CD4-positive, CD25-positive, alpha-beta regulatory T cell (primary cell): ENCODE data around the gene IL2RA. TPM values are rescaled to one million over a fixed set of nuclear protein-coding genes. Genes with fewer than 3 reads are reported as not detected.

ENCODE experiments used
- ATAC-seq, 2 donors: fragments of 150-1000 bp; cut with Tn5 transposase; one replicate each; pipeline ENCODE4 v1.10.0; 2021; ENCODE audit warnings: low read depth in 2 of 2, moderate number of reproducible peaks in 2 of 2, moderate library complexity in 1 of 2
- DNase-seq, 3 donors: peaks; one replicate each; pipeline versions ENCODE4 v3.0.0 to v3.0.0-alpha.2; 2012 to 2022; ENCODE audit warnings: mixed read lengths in 1 of 3
- H3K27ac ChIP-seq: one replicate; pipeline ENCODE4 v1.7.0; 2013; ENCODE audit warnings: mild to moderate bottlenecking, low read length; ENCODE audit not compliant: insufficient read depth, poor library complexity, severe bottlenecking
- H3K27me3 ChIP-seq: one replicate; pipeline ENCODE4 v1.7.0; 2013; ENCODE audit warnings: low read length; ENCODE audit not compliant: control insufficient read depth, insufficient read depth
- H3K36me3 ChIP-seq: one replicate; pipeline ENCODE4 v1.7.0; 2013; ENCODE audit warnings: mild to moderate bottlenecking, low read length, moderate library complexity; ENCODE audit not compliant: control insufficient read depth, insufficient read depth
- H3K4me1 ChIP-seq: 2 replicates; pipeline ENCODE4 v1.7.0; 2013; ENCODE audit warnings: mild to moderate bottlenecking, low read length; ENCODE audit not compliant: insufficient read depth, control insufficient read depth, poor library complexity, severe bottlenecking
- H3K4me3 ChIP-seq: one replicate; pipeline ENCODE4 v1.7.0; 2013; ENCODE audit warnings: low read depth, mild to moderate bottlenecking, low read length, moderate library complexity
- H3K9me3 ChIP-seq, 2 experiments: 1 replicate in 1 of 2; 2 replicates in 1 of 2; pipeline ENCODE4 v1.7.0; 2013; ENCODE audit warnings: low read length in 2 of 2, mild to moderate bottlenecking in 1 of 2, moderate library complexity in 1 of 2; ENCODE audit not compliant: control insufficient read depth in 2 of 2
- H3K27ac Mint-ChIP-seq, 3 donors: one replicate each; pipeline ENCODE4 v1.8.0; 2020 to 2022; ENCODE audit warnings: mild to moderate bottlenecking in 3 of 3, mixed read lengths in 3 of 3, moderate library complexity in 2 of 3
- H3K27me3 Mint-ChIP-seq: one replicate; pipeline ENCODE4 v1.8.0; 2022; ENCODE audit warnings: mild to moderate bottlenecking, mixed read lengths
- H3K36me3 Mint-ChIP-seq: one replicate; pipeline ENCODE4 v1.8.0; 2020; ENCODE audit warnings: mixed read lengths
- H3K4me1 Mint-ChIP-seq, 4 donors: one replicate each; pipeline ENCODE4 v1.8.0; 2020 to 2022; ENCODE audit warnings: mixed read lengths in 4 of 4, mild to moderate bottlenecking in 1 of 4
- H3K4me3 Mint-ChIP-seq, 4 donors: one replicate each; pipeline ENCODE4 v1.8.0; 2020 to 2022; ENCODE audit warnings: mild to moderate bottlenecking in 4 of 4, mixed read lengths in 4 of 4, moderate library complexity in 3 of 4
- H3K9me3 Mint-ChIP-seq, 7 donors: one replicate each; pipeline ENCODE4 v1.8.0; 2020 to 2022; ENCODE audit warnings: mixed read lengths in 7 of 7, mild to moderate bottlenecking in 3 of 7, moderate library complexity in 2 of 7
- polyA plus RNA-seq, 4 donors: library from polyadenylated mRNA; unstranded; fragments of 300-500 nt; fragmentation: Illumina TruSeq; gene quantifications; one replicate each; pipeline ENCODE4 v1.2.3, GENCODE V29; 2021
- total RNA-seq: library from RNA; stranded (reverse); gene quantifications from one replicate; pipeline ENCODE4 v1.2.3, GENCODE V29; 2022

IL2RA gene
- total and polyA plus RNA-seq, 5 donors from 2014 or later: 159 to 261 (median 195) TPM

- no peaks in the 10 kb centered on the region for H3K9me3 Mint-ChIP-seq
- H3K4me3 Mint-ChIP-seq: peak overlapping the region; percentile 89 to 97 (median 92)
- peaks cover 5% of the 10 kb centered on the region for H3K27me3 Mint-ChIP-seq
- Histone ChIP-seq H3K9me3 (no peaks in the 10 kb centered on the region), H3K36me3 (peaks cover 45% of the 10 kb centered on the region), H3K4me3 (peak overlapping the region; percentile 92), H3K4me1 (peaks cover 95% of the 10 kb centered on the region), H3K27me3 (no peaks in the 10 kb centered on the region), H3K27ac (peak overlapping the region; percentile 94)
- peaks cover 23 to 90% (median 60%) of the 10 kb centered on the region in 4 donors for H3K4me1 Mint-ChIP-seq
- ATAC-seq: no peak
- H3K36me3 Mint-ChIP-seq: peaks cover 57% of the 10 kb centered on the region
- H3K27ac Mint-ChIP-seq: peak overlapping the region; percentile 95 to 99 (median 98)
- peak in 1 of 3 donors; percentile 81 for DNase-seq
These were observed 8.1 kb downstream of the IL2RA start for GRCh38 chr10:6053816-6054631.

- no peak for DNase-seq
- H3K4me1 ChIP-seq: peaks cover 95% of the 10 kb centered on the region
- Mint-ChIP-seq H3K27ac (peak overlapping the region; percentile 95 to 98 (median 98)), H3K36me3 (peaks cover 50% of the 10 kb centered on the region), H3K27me3 (peaks cover 5% of the 10 kb centered on the region), H3K4me1 (peaks cover 23 to 90% (median 64%) of the 10 kb centered on the region in 4 donors), H3K9me3 (no peaks in the 10 kb centered on the region), H3K4me3 (peak overlapping the region; percentile 89 to 97 (median 93))
- ATAC-seq: no peak
- no peaks in the 10 kb centered on the region for H3K27me3 ChIP-seq
- H3K4me3 ChIP-seq: peak overlapping the region; percentile 92
- peaks cover 42% of the 10 kb centered on the region for H3K36me3 ChIP-seq
- H3K9me3 ChIP-seq: no peaks in the 10 kb centered on the region
- peak overlapping the region; percentile 94 for H3K27ac ChIP-seq
These were observed 8.9 kb downstream of the IL2RA start for GRCh38 chr10:6053303-6053702.

- H3K27me3 ChIP-seq: no peaks in the 10 kb centered on the region
- peaks cover 95% of the 10 kb centered on the region for H3K4me1 ChIP-seq
- peaks cover 47% of the 10 kb centered on the region for H3K36me3 Mint-ChIP-seq
- peak; percentile 51 to 77 (median 71) for DNase-seq
- peak; percentile 21 to 22 for ATAC-seq
- peaks cover 5% of the 10 kb centered on the region for H3K27me3 Mint-ChIP-seq
- H3K36me3 ChIP-seq: peaks cover 43% of the 10 kb centered on the region
- no peaks in the 10 kb centered on the region for H3K9me3 Mint-ChIP-seq
- H3K9me3 ChIP-seq: no peaks in the 10 kb centered on the region
- peaks cover 23 to 88% (median 68%) of the 10 kb centered on the region in 4 donors for H3K4me1 Mint-ChIP-seq
- peak overlapping the region; percentile 95 to 98 (median 98) for H3K27ac Mint-ChIP-seq
- H3K4me3 Mint-ChIP-seq: peak overlapping the region; percentile 88 to 97 (median 90)
- H3K4me3 ChIP-seq: peak overlapping the region; percentile 92
- peak overlapping the region; percentile 94 for H3K27ac ChIP-seq
These were observed 9.6 kb downstream of the IL2RA start for GRCh38 chr10:6052247-6053221.

DNA sequence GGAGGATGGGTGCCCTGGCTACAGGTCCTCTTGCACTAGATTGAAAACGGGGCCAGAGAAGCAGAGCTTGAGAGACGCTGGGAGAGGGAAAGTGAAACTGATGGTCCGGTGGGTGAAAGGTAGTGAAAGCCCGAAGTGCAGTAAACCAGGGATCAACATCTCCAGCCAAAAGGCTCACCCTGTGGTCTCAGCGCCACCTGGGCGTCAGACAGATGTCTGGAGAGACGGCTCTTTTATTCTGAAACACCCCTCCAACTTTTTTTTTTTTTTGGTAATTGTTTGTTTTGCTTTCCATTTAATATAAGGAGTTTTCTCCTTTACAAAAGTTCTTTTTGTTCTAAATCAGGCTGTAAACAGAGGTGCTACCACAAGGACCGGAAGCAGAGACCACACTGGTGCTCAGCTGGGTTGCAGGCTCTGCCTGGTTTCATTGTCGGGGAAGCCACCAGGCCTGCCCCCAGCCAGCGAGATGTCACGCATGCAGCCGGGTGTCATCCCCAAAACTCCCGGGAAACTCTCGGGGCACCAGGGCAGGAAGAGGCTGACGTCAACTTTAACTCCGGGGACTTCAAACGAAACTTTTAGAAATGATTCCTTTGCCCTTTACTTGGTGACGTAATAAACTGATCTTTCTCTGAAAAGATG lies 11.2 kb downstream of the IL2RA start:
- Histone ChIP-seq H3K4me3 (peak overlapping the region; percentile 74), H3K27me3 (no peaks in the 10 kb centered on the region), H3K4me1 (peaks cover 95% of the 10 kb centered on the region), H3K27ac (peak overlapping the region; percentile 94), H3K9me3 (no peaks in the 10 kb centered on the region), H3K36me3 (peaks cover 38% of the 10 kb centered on the region)
- Mint-ChIP-seq H3K4me1 (peaks cover 19 to 87% (median 68%) of the 10 kb centered on the region in 4 donors), H3K36me3 (peaks cover 45% of the 10 kb centered on the region), H3K9me3 (no peaks in the 10 kb centered on the region), H3K27ac (peak overlapping the region; percentile 98 to 99 (median 98)), H3K4me3 (peak overlapping the region; percentile 91 to 97 (median 94)), H3K27me3 (peaks cover 5% of the 10 kb centered on the region)
- peak; percentile 68 to 69 for ATAC-seq
- DNase-seq: peak; percentile 92 to 94 (median 93)

DNA sequence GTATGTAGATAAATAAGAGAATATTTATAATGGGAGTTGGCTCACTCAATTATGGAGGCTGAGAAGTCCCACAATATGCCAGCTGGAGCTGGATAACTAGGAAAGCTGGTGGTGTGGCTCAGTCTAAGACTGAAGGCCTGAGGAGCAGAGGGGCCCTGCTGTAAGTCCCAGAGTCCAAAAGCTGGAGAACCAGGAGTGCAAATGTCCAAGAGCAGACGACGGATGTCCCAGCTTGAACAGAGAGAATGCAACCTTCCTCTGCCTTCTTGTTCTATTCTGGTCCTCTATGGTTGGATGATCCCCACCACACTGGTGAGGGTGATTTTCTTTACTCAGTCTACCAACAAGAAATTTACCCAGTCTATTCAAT lies 13.2 kb downstream of the IL2RA start:
- no peaks in the 10 kb centered on the region for H3K9me3 ChIP-seq
- Mint-ChIP-seq H3K9me3 (no peaks in the 10 kb centered on the region), H3K36me3 (peaks cover 49% of the 10 kb centered on the region), H3K27ac (peak overlapping the region; percentile 98 to 99 (median 98)), H3K27me3 (peaks cover 5% of the 10 kb centered on the region), H3K4me3 (peak overlapping the region; percentile 91 to 97 (median 94)), H3K4me1 (peaks cover 24 to 92% (median 75%) of the 10 kb centered on the region in 4 donors)
- H3K4me1 ChIP-seq: peaks cover 99% of the 10 kb centered on the region
- peak overlapping the region; percentile 94 for H3K27ac ChIP-seq
- H3K36me3 ChIP-seq: peaks cover 42% of the 10 kb centered on the region
- ATAC-seq: no peak
- peak overlapping the region; percentile 74 for H3K4me3 ChIP-seq
- H3K27me3 ChIP-seq: no peaks in the 10 kb centered on the region
- no peak for DNase-seq

DNA sequence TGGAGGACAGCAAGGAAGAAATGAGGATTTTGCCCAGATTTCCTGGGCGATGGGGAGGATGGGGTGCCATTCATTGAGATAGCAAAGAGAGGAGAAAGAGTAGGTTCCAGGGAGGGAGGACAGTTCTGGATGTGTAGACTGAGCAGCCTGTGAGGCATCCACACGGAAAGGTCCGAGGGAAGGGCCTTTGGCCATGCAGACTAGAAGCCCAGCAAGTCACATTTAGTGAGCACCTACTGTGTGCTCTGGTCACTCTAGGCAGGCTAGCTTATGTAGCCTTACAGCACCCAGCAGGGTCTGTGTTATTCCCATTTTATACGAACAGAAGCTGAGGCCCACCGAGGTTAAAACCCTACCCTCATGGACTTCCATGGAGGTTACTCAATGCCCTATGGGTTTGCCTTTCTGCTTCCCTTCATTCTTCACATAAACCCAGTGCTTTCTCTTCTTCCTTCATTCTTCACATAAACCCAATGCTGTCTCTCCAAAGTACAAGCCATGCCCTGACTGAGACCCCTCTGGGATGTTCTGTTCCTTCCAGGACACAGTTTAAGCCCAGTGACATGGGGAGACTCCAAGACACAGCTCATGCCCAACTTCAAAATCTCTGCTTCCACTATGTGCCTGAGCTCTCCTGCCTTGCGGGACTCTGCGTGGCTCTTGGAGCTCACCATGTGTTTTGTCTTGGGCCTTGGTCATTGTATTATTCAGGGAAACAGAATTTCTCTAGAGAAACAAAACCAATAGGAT lies 13.7 kb downstream of the IL2RA start:
- peak overlapping the region; percentile 98 to 99 (median 98) for H3K27ac Mint-ChIP-seq
- peak overlapping the region; percentile 74 for H3K4me3 ChIP-seq
- peaks cover 99% of the 10 kb centered on the region for H3K4me1 ChIP-seq
- no peaks in the 10 kb centered on the region for H3K9me3 ChIP-seq
- ATAC-seq (no peak), DNase-seq (no peak)
- H3K36me3 ChIP-seq: peaks cover 45% of the 10 kb centered on the region
- peaks cover 25 to 92% (median 75%) of the 10 kb centered on the region in 4 donors for H3K4me1 Mint-ChIP-seq
- H3K27me3 ChIP-seq: no peaks in the 10 kb centered on the region
- peak overlapping the region; percentile 94 for H3K27ac ChIP-seq
- peak overlapping the region; percentile 91 to 97 (median 94) for H3K4me3 Mint-ChIP-seq
- H3K9me3 Mint-ChIP-seq: no peaks in the 10 kb centered on the region
- peaks cover 47% of the 10 kb centered on the region for H3K36me3 Mint-ChIP-seq
- peaks cover 5% of the 10 kb centered on the region for H3K27me3 Mint-ChIP-seq
